Right lobe of liver (tissue), 6 donors: ENCODE data around the gene ARHGAP23. TPM values are rescaled to one million over a fixed set of nuclear protein-coding genes. Genes with fewer than 3 reads are reported as not detected.
"Not testable (repeated sequence)": the region's sequence is repeated elsewhere in the genome, so short reads cannot be mapped to it uniquely, and the experiment has no call there.

Source experiments
- ATAC-seq, 4 donors: fragments of 200-7000 bp; cut with Tn5 transposase; one replicate each; pipeline ENCODE4 v1.9.1; 2020; ENCODE audit warnings: mild to moderate bottlenecking in 4 of 4, moderate library complexity in 4 of 4
- DNase-seq, 3 donors: peaks; one replicate each; pipeline ENCODE4 v3.0.0-alpha.2; 2020
- H3K27ac ChIP-seq, 3 donors: fragments of 200-600 bp; one replicate each; pipeline ENCODE4 v1.8.0; 2022
- H3K27me3 ChIP-seq, 2 donors: fragments of 200-600 bp; one replicate each; pipeline ENCODE4 v1.8.0; 2022
- H3K36me3 ChIP-seq, 4 donors: fragments of 200-600 bp; sonication (generic) in 1 of 4; one replicate each; pipeline versions ENCODE4 v1.5.1 to v1.8.0; 2017 to 2022; ENCODE audit warnings: control low read depth in 1 of 4
- H3K4me1 ChIP-seq, 4 donors: fragments of 200-600 bp; sonication (generic) in 1 of 4; one replicate each; pipeline versions ENCODE4 v1.5.1 to v1.8.0; 2017 to 2022; ENCODE audit warnings: control low read depth in 1 of 4
- H3K4me3 ChIP-seq, 3 donors: fragments of 200-600 bp; one replicate each; pipeline ENCODE4 v1.8.0; 2022
- H3K9me3 ChIP-seq, 4 donors: fragments of 200-600 bp; sonication (generic) in 1 of 4; one replicate each; pipeline versions ENCODE4 v1.5.1 to v1.8.0; 2017 to 2022; ENCODE audit warnings: control low read depth in 1 of 4
- POLR2A ChIP-seq: fragments of 450-650 bp; IDR thresholded peaks from one replicate; pipeline ENCODE4 v1.6.1; 2017; ENCODE audit warnings: antibody characterized with exemption, mild to moderate bottlenecking
- WGBS: methylation state at CpG from one replicate; pipeline ENCODE4 v1.1.6; 2018; ENCODE audit warnings: low coverage, low lambda C conversion rate; ENCODE audit not compliant: insufficient coverage; ENCODE audit errors: missing lambda C conversion rate; 5-methylcytosine and 5-hydroxymethylcytosine counted together
- intact Hi-C, 2 donors: fragments of 100-400 bp; cut with DNase I; formaldehyde crosslinking; loops; one replicate each; pipeline versions ENCODE4 v1.11.2 to v1.14.1; 2022
- total RNA-seq, 6 experiments: library from RNA; depleted of rRNA in 2 of 6; stranded (reverse); fragments of >200 nt in 2 of 6; fragmentation: NEBNext Ultra II Directional in 3 of 6; extraction: Animal tissue kit (Norgen Biotek cat#: 25700) in 3 of 6; gene quantifications; one replicate each; pipeline versions ENCODE4 v1.1.0 to v1.2.4, GENCODE V29; 2016 to 2023
- TF ChIP-seq, protein P1 (sequence below), 4 donors: fragments of 200-600 bp in 3 of 4; fragments of 450-650 bp in 1 of 4; IDR thresholded peaks; one replicate each; pipeline versions ENCODE4 v1.5.1 to v1.8.0; 2016 to 2022; ENCODE audit warnings: antibody characterized with exemption in 4 of 4, mild to moderate bottlenecking in 2 of 4
- donor health status: DM: no; HTN: yes; CAD: no.
- donor health status: DM: no; HTN: no; CAD: no.
- donor health status: DM: no; HTN: no; CAD: no.
- donor health status: DM: no; HTN: yes; CAD: no.
- donor health status: DM: no; HTN: yes; CAD: no.

ARHGAP23 gene
- total RNA-seq, 6 experiments from 2014 or later = 1.4 to 9.5 (median 3.8) TPM

- 60% methylated on average over 4 of the region's 7 CpGs for WGBS
- Histone ChIP-seq H3K36me3 (no peaks in the 10 kb centered on the region), H3K4me1 (no peaks in the 10 kb centered on the region), H3K27me3 (no peaks in the 10 kb centered on the region), H3K9me3 (no peaks in the 10 kb centered on the region), H3K4me3 (no peak overlapping the region), H3K27ac (no peak overlapping the region)
- ATAC-seq = no peak
- intact Hi-C loops = no loop called here
- TF ChIP-seq POLR2A = no peak
- TF ChIP-seq, protein P1, sequence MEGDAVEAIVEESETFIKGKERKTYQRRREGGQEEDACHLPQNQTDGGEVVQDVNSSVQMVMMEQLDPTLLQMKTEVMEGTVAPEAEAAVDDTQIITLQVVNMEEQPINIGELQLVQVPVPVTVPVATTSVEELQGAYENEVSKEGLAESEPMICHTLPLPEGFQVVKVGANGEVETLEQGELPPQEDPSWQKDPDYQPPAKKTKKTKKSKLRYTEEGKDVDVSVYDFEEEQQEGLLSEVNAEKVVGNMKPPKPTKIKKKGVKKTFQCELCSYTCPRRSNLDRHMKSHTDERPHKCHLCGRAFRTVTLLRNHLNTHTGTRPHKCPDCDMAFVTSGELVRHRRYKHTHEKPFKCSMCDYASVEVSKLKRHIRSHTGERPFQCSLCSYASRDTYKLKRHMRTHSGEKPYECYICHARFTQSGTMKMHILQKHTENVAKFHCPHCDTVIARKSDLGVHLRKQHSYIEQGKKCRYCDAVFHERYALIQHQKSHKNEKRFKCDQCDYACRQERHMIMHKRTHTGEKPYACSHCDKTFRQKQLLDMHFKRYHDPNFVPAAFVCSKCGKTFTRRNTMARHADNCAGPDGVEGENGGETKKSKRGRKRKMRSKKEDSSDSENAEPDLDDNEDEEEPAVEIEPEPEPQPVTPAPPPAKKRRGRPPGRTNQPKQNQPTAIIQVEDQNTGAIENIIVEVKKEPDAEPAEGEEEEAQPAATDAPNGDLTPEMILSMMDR (IDR thresholded peaks at IDR 0.05) = no peak
- DNase-seq = no peak
Observed at GRCh38 chr17:38476549-38476948, 48.3 kb downstream of the ARHGAP23 start.

DNA sequence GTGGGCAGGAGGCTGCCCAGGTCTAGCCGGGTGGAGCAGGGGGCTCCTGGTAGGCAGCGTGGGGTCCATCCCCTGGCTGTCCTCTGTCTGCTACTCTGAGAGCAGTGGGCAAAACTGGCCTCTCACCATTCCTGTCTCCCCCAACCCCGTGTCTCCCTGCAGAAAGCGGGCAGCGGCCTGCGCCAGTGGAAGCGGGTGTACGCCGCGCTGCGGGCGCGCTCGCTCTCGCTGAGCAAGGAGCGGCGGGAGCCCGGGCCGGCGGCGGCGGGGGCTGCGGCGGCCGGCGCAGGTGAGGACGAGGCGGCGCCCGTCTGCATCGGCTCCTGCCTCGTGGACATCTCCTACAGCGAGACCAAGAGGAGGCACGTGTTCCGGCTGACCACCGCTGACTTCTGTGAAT lies 49.2 kb downstream of the ARHGAP23 start:
- H3K36me3 ChIP-seq, H3K27ac ChIP-seq, H3K4me3 ChIP-seq, H3K9me3 ChIP-seq, H3K27me3 ChIP-seq, intact Hi-C loops, DNase-seq, H3K4me1 ChIP-seq, ATAC-seq: not testable (repeated sequence)
- 93% methylated on average over 3 of the region's 36 CpGs for WGBS

DNA sequence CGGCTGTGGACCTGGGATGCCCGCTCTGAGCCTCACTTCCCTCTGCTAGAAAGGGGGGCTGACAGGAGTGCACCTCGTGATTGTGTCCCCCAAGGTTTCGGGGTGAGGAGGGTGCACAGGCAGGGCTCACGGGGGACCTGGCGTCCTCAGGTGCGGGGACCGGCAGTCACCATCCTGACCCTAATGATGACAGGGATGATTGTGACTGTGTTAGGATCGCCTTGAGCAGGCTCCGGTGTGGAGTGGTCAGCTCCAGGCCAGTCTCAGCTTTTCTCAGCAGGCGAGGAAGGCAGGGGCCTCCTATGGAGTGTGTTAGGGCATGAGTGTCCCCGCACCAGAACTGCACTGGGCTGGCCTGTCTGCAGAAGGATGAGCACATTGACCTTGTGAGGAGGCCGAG lies 49.7 kb downstream of the ARHGAP23 start:
- H3K4me1 ChIP-seq, DNase-seq, H3K36me3 ChIP-seq, H3K27ac ChIP-seq, H3K4me3 ChIP-seq, H3K27me3 ChIP-seq, intact Hi-C loops, ATAC-seq, H3K9me3 ChIP-seq: not testable (repeated sequence)
- WGBS = 80% methylated on average over 1 of the region's 13 CpGs

DNA sequence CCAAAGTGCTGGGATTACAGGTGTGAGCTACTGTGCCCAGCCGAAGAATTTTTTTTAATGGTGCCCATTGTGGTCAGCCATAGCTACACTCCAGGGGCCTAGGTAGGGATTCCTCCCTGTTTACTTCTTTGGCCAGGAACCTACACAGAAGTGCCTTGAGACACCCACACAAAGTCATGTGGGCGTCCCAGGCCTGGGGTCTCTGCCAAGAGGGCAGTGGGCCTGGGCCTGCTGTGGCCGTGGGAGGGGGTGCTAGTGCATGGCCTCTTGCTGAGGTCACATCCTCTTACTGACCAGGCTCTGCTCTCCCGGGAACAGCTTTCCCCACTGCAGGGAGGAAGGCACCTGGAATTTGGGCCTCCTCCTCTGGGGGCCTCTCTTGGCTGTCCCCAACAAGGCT lies 50.4 kb downstream of the ARHGAP23 start:
- H3K36me3 ChIP-seq, ATAC-seq, H3K27me3 ChIP-seq, intact Hi-C loops, DNase-seq, H3K27ac ChIP-seq, H3K4me1 ChIP-seq, H3K9me3 ChIP-seq, H3K4me3 ChIP-seq: not testable (repeated sequence)
- no CpG with 5 or more reads among the region's 4 CpGs for WGBS

DNA sequence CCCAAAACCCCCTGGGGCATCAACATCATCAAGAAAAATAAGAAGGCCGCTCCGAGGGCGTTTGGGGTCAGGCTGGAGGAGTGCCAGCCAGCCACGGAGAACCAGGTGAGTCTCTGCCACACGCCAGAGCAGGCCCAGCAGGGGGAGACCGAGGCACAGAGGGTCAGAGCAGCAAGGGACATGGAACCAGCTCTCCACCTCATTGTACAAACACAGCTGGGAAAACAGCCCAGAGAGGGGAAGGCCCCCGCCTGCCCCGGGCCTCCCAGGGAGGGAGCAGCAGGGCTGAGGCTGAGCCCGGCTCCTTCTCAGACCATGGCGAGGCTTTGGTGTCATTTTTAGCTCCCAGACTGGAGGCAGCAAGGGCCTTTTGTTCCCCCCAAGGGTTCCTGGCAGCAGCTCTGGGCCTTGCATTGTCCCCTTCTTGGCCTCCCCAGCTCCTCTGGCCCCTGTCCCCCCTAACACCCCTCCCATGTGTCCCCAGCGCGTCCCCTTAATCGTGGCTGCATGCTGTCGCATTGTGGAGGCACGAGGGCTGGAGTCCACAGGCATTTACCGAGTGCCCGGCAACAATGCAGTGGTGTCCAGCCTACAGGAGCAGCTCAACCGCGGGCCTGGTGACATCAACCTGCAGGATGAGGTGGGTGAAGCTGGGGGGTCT lies 53.9 kb downstream of the ARHGAP23 start:
- H3K27me3 ChIP-seq, H3K36me3 ChIP-seq, H3K4me3 ChIP-seq, ATAC-seq, DNase-seq, H3K9me3 ChIP-seq, H3K27ac ChIP-seq, H3K4me1 ChIP-seq: not testable (repeated sequence)
- WGBS = 60% methylated on average over 8 of the region's 19 CpGs
- intact Hi-C loops = loop anchor here (10.0 kb wide), 1 partner anchor 57 kb away; the partner anchor contains the start of gene ARHGAP23 (in 2 of the 2)

- not testable (repeated sequence) for H3K27ac ChIP-seq, H3K27me3 ChIP-seq, H3K36me3 ChIP-seq, H3K4me1 ChIP-seq, DNase-seq, H3K9me3 ChIP-seq, ATAC-seq, H3K4me3 ChIP-seq
- WGBS = 83% methylated on average over 3 of the region's 8 CpGs
- intact Hi-C loops = loop anchor here (10.0 kb wide), 1 partner anchor 58 kb away; the partner anchor contains the start of gene ARHGAP23 (in 2 of the 2)
Observed at GRCh38 chr17:38482700-38483043, 54.4 kb downstream of the ARHGAP23 start.

GRCh38 chr17:38484242-38485145 lies 56.2 kb downstream of the ARHGAP23 start:
- DNase-seq (peak in 2 of 3 donors; percentile 67 to 69), ATAC-seq (peak; percentile 87 to 95 (median 92))
- H3K9me3 ChIP-seq, H3K4me1 ChIP-seq, H3K4me3 ChIP-seq, H3K27me3 ChIP-seq, H3K27ac ChIP-seq, H3K36me3 ChIP-seq: not testable (repeated sequence)
- 10% methylated on average over 9 of the region's 21 CpGs for WGBS
- intact Hi-C loops = loop anchor here (10.0 kb wide), 1 partner anchor 60 kb away; the partner anchor contains the start of gene ARHGAP23 (in 2 of the 2)
- TF ChIP-seq, protein P1 (IDR thresholded peaks at IDR 0.05) = peak; percentile 64 to 82 (median 74)
